ENCODE measurements around the gene PLAAT4.
"Not testable (repeated sequence)": the region's sequence is repeated elsewhere in the genome, so short reads cannot be mapped to it uniquely, and the experiment has no call there.

The PLAAT4 gene

DNA sequence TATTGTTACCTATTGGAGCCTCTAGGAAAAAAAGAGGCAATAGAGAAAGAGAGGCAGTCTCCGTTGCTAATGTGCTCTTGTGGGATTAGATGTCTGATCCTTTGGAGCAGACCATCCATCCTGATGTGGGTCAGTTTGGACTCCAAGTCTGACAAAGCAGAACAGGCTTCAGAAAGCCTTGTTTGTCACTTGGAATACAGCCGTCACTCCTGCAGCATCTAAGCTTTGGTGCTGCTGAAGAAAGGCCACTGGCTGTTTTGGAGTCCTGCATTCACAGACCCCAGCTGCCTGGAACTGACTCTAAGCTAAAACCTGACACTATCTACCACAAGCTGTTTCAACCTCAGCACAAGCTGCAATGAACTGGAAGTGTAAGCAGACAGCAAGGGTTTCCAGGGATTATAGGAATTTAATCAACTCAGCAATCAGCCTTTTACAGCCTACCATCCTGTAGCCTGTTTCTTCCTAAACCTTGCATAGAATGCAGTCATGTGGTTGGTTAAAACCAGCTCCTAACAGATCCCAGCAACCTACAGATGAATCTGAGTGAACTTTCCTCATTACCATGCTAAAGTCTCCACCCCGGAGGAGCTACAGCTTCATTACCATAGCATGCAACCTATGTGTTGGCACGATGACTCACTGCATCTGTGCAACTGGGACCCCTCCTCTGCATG lies 3.7 kb upstream of the PLAAT4 start:
- TF ChIP-seq, protein P1, sequence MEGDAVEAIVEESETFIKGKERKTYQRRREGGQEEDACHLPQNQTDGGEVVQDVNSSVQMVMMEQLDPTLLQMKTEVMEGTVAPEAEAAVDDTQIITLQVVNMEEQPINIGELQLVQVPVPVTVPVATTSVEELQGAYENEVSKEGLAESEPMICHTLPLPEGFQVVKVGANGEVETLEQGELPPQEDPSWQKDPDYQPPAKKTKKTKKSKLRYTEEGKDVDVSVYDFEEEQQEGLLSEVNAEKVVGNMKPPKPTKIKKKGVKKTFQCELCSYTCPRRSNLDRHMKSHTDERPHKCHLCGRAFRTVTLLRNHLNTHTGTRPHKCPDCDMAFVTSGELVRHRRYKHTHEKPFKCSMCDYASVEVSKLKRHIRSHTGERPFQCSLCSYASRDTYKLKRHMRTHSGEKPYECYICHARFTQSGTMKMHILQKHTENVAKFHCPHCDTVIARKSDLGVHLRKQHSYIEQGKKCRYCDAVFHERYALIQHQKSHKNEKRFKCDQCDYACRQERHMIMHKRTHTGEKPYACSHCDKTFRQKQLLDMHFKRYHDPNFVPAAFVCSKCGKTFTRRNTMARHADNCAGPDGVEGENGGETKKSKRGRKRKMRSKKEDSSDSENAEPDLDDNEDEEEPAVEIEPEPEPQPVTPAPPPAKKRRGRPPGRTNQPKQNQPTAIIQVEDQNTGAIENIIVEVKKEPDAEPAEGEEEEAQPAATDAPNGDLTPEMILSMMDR (IDR thresholded peaks at IDR 0.05; ENCODE audit: low read depth, low read length) = no peak
- no peak for DNase-seq (ENCODE audit: extremely low read depth, low read depth)

DNA sequence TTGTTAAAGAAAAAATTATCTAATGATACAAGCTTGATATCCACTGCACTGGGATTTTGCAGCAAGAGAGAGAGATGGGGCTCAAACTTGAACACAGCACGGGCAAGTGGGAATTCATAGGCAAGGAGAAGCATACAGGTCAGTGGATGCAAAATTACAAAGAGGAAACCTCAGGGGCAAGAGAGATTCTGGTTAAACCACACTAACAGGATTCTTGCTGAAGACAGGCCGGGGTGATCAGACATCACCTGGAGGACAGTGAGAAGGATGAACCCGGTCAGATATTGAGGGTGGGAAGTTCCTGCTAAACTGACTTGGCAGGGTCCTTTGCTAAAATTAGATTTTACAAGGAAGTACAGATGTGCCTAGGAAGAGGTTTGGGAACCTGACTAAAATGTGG lies 2.5 kb upstream of the PLAAT4 start:
- TF ChIP-seq, protein P1 (IDR thresholded peaks at IDR 0.05; ENCODE audit: low read depth, low read length) = no peak
- DNase-seq (ENCODE audit: extremely low read depth, low read depth) = no peak

DNA sequence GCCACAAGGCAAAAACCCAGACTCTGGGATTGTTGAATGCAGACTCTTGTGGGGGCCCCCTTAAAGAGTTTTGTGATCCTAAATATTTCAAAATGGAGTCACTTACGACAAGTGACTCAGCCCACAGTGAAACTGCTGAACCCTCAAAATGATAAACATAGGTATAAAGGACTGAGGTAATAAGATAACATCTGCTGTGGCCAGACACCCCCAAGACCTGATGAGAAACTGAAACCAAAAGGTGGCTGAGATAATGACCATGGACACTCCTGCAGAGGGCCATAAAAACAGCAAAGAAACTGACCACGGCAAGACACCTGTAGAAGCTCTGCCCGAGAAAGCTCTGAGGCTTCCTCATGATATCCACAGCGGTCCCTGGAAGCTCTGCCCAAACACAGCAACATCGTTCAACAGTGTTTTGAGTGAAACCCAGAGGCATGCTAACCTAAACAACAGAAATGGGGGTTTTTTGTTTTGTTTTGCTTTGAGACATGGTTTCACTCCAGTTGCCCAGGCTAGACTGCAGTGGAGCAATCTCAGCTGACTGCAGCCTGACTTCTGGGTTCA lies 1.6 kb upstream of the PLAAT4 start:
- TF ChIP-seq, protein P1 (IDR thresholded peaks at IDR 0.05; ENCODE audit: low read depth, low read length) = no peak
- no peak for DNase-seq (ENCODE audit: extremely low read depth, low read depth)

DNA sequence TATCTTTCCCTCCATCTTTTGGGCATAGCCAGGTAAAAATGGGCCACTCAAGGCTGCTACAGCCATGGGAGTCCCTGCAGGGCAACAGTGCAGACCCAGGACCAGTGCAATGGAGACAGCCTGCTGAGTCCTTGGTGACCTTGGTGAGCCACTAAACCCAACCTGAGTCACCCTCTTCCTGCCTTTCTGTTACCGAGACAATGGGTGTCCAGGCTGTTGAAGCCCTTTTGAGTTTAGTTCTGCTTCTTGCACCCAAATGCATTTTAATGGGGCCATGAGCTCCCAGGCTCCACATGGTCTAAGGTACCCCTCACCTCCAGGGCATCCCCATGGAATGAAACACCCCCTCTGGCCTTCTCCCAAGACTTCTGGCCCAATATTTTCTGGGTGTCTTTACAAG lies 874 bp upstream of the PLAAT4 start:
- DNase-seq (ENCODE audit: extremely low read depth, low read depth) = no peak
- TF ChIP-seq, protein P1 (IDR thresholded peaks at IDR 0.05; ENCODE audit: low read depth, low read length) = no peak

DNA sequence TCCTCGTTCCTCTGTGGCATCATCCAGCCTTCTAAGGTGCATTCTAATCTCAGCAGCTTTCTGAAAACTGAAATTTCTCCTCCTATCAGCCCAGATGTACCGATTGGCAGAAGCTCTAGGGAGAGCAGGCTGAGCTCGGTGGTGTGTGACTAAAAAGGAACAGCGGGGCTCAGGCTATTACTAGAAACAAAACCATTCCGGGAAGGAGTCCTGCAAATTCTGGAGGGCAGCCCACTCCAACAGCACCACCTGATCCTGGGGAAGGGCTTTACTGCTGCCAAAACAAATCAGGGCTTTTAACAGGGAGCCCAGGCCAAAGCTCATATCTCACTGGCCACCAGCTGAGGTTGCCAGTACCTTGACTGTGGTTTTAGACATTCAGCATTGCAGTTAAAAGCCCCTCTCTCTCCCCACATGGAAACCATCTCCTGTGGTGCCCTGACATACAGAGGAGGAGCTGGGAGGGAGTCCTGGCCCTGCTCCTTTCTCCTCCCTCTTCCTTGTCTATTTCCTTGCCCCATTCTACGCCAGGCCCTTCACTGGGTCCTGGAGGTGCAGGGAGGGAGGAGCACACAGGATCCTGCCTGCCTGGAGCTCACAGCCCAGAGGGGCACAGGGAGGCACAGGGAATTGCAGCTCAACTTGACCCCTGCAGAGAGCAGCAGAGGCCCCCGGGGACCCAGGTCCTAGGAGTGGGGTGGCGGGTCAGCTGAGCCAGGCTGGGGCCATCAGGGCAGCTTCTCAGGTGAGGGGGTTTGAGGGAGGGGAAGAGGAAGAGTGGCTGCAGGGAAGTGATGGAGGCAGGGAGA lies 889 bp downstream of the PLAAT4 start:
- DNase-seq (ENCODE audit: extremely low read depth, low read depth) = peak; percentile 49
- TF ChIP-seq, protein P1 (IDR thresholded peaks at IDR 0.05; ENCODE audit: low read depth, low read length) = no peak

DNA sequence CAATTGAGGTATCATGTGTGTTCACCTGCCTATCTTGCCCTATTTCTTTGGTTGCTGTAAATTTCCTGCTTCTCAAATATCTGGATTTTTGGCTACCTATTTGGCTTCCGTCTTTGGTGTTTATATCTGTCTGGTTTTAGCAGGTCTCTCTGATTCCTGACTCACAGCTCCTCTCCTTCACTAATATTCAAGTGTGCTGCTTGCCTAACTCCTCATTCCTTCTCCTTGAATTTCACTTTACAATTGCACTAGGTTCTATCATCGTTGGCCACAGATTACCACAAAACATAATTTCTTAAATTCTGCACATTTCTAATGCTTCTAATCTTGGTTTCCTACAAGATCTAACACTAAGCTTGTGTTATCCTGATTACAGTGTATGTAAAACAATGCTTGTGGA lies 5.9 kb downstream of the PLAAT4 start:
- DNase-seq (ENCODE audit: extremely low read depth, low read depth) = not testable (repeated sequence)

DNA sequence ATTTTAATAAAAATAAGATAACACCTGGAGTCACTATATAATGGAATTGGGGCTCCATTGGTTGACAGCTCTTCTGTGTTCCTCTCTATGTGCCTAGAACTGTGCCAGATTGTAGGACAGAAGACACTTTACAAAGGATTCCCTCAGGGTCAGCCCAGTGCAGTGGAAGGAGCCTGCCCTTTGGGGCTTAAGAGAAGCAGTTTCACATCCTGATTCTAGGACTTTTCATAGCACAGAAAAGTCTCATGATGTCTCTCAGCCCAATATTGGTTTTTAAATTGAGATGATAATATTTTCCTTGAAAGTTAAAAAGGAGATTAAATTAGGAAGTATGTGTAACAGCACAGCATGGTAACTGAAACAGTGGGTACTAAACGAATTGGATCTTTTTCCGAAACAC lies 7.1 kb downstream of the PLAAT4 start:
- no peak for DNase-seq (ENCODE audit: extremely low read depth, low read depth)
- TF ChIP-seq, protein P1 (IDR thresholded peaks at IDR 0.05; ENCODE audit: low read depth, low read length) = no peak
